Measurements from ENCODE around the gene ERICH3. TPM values are rescaled to one million over a fixed set of nuclear protein-coding genes. Genes with fewer than 3 reads are reported as not detected.

The ERICH3 gene
- total RNA-seq, 2 donors from 2014 or later, result not detected

DNA sequence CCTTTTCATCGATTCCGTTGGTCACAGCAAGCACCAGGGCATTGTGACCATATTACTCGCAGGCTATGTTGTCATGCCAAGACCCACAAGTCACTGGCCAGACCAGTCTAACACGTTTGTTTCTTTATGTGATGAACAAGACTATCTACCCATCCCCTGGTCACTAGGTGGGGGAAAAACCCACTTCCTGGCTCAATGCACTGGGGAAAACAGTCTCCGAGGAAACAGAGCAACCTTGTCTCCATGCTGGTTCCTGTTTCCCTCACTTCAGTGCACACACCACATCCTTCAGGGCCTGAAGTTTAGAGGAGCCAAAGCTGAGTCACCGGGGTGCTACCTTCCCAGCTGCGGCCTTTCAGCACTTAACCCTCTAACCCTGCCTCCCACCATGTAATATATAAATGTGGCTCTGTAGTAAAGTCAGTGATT lies 20.9 kb downstream of the ERICH3 start:
- 90 to 98% methylated on average over 4 to 6 of the region's 7 CpGs for WGBS, 2 experiments (ENCODE audit: insufficient coverage in 1 of 2, insufficient read length in 1 of 2)
- Mint-ChIP-seq H3K27ac (no peak overlapping the region), H3K4me1 (no peaks in the 10 kb centered on the region), H3K4me3 (no peak overlapping the region), H3K9me3 (no peaks in the 10 kb centered on the region), H3K27me3 (ENCODE audit: insufficient read depth) (no peaks in the 10 kb centered on the region), H3K36me3 (ENCODE audit: low read depth) (no peaks in the 10 kb centered on the region)
- H3K9me3 ChIP-seq (ENCODE audit: control insufficient read depth, low read length), result no peaks in the 10 kb centered on the region
- H3K36me3 ChIP-seq (ENCODE audit: control insufficient read depth, insufficient read depth, low read length), result no peaks in the 10 kb centered on the region
- H3K9ac ChIP-seq (ENCODE audit: extremely low read depth, low read length, poor library complexity, severe bottlenecking), result no peak overlapping the region
- H3K27me3 ChIP-seq (ENCODE audit: control insufficient read depth, insufficient read depth, low read length, poor library complexity, severe bottlenecking), result no peaks in the 10 kb centered on the region
- H3K4me1 ChIP-seq (ENCODE audit: control insufficient read depth, insufficient read depth, low read length), result no peaks in the 10 kb centered on the region
- DNase-seq, result no peak
- no peak overlapping the region for H3K4me3 ChIP-seq (ENCODE audit: low read length)
- TF ChIP-seq, protein P1, sequence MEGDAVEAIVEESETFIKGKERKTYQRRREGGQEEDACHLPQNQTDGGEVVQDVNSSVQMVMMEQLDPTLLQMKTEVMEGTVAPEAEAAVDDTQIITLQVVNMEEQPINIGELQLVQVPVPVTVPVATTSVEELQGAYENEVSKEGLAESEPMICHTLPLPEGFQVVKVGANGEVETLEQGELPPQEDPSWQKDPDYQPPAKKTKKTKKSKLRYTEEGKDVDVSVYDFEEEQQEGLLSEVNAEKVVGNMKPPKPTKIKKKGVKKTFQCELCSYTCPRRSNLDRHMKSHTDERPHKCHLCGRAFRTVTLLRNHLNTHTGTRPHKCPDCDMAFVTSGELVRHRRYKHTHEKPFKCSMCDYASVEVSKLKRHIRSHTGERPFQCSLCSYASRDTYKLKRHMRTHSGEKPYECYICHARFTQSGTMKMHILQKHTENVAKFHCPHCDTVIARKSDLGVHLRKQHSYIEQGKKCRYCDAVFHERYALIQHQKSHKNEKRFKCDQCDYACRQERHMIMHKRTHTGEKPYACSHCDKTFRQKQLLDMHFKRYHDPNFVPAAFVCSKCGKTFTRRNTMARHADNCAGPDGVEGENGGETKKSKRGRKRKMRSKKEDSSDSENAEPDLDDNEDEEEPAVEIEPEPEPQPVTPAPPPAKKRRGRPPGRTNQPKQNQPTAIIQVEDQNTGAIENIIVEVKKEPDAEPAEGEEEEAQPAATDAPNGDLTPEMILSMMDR (conservative IDR thresholded peaks at IDR 0.05), result no peak
- H3K27ac ChIP-seq (ENCODE audit: low read depth, low read length), result no peak overlapping the region

DNA sequence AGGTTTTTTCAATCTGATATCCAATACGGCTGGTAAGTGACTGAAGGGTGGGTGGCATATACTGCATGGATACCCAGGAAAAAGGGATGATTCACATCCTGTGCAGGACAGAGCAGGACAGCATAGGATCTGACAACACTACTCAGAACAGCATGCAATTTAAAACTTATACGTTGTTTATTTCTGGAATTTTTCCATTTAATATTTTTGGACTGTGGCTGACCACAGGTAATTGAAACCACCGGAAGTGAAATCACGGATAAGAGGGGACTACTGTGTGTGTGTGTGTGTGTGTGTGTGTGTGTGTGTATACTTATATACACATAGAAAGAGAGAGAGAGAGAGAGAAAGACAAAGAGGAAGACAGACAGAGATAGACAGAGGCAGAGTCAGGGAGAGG lies 23.0 kb downstream of the ERICH3 start:
- no peaks in the 10 kb centered on the region for H3K9me3 Mint-ChIP-seq
- no peak for DNase-seq
- H3K36me3 Mint-ChIP-seq (ENCODE audit: low read depth), result no peaks in the 10 kb centered on the region
- no peaks in the 10 kb centered on the region for H3K9me3 ChIP-seq (ENCODE audit: control insufficient read depth, low read length)
- no peak overlapping the region for H3K4me3 ChIP-seq (ENCODE audit: low read length)
- H3K4me3 Mint-ChIP-seq, result no peak overlapping the region
- H3K27me3 Mint-ChIP-seq (ENCODE audit: insufficient read depth), result no peaks in the 10 kb centered on the region
- H3K27ac ChIP-seq (ENCODE audit: low read depth, low read length), result no peak overlapping the region
- H3K4me1 ChIP-seq (ENCODE audit: control insufficient read depth, insufficient read depth, low read length), result no peaks in the 10 kb centered on the region
- WGBS, 2 experiments (ENCODE audit: insufficient coverage in 1 of 2, insufficient read length in 1 of 2), result 99 to 100% methylated on average over 3 to 4 of the region's 4 CpGs
- H3K36me3 ChIP-seq (ENCODE audit: control insufficient read depth, insufficient read depth, low read length), result no peaks in the 10 kb centered on the region
- no peaks in the 10 kb centered on the region for H3K27me3 ChIP-seq (ENCODE audit: control insufficient read depth, insufficient read depth, low read length, poor library complexity, severe bottlenecking)
- H3K4me1 Mint-ChIP-seq, result no peaks in the 10 kb centered on the region
- H3K9ac ChIP-seq (ENCODE audit: extremely low read depth, low read length, poor library complexity, severe bottlenecking), result no peak overlapping the region
- no peak overlapping the region for H3K27ac Mint-ChIP-seq
- TF ChIP-seq, protein P1 (conservative IDR thresholded peaks at IDR 0.05), result no peak

DNA sequence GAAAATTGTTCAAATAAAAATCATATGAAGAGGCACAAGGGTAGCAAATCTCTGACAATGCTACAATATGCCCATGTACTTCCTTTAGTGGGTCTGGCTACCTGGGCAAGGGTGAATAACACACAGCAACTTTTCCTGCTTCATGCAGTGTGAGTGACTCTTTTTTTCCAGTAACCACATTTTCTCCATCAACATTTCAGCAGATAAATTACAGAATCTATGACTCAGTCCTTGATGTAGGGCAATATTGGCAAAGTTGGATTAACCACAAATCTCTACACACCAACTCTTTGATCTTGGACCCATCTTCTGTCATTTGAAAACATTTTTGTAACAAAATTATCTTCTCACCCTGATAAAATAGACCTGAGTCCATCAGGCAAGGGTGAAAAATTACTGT lies 31.7 kb downstream of the ERICH3 start:
- H3K4me1 Mint-ChIP-seq, result peaks cover 12% of the 10 kb centered on the region
- H3K9me3 ChIP-seq (ENCODE audit: control insufficient read depth, low read length), result no peaks in the 10 kb centered on the region

More for the DNA sequence above, 31.7 kb downstream of the ERICH3 start:
- Histone ChIP-seq H3K27ac (ENCODE audit: low read depth, low read length) (no peak overlapping the region), H3K27me3 (ENCODE audit: control insufficient read depth, insufficient read depth, low read length, poor library complexity, severe bottlenecking) (no peaks in the 10 kb centered on the region), H3K9ac (ENCODE audit: extremely low read depth, low read length, poor library complexity, severe bottlenecking) (no peak overlapping the region), H3K36me3 (ENCODE audit: control insufficient read depth, insufficient read depth, low read length) (no peaks in the 10 kb centered on the region), H3K4me3 (ENCODE audit: low read length) (no peak overlapping the region), H3K4me1 (ENCODE audit: control insufficient read depth, insufficient read depth, low read length) (peaks cover 3% of the 10 kb centered on the region)
- H3K27me3 Mint-ChIP-seq (ENCODE audit: insufficient read depth), result no peaks in the 10 kb centered on the region
- H3K4me3 Mint-ChIP-seq, result no peak overlapping the region
- H3K27ac Mint-ChIP-seq, result no peak overlapping the region
- no peaks in the 10 kb centered on the region for H3K9me3 Mint-ChIP-seq
- DNase-seq, result no peak
- TF ChIP-seq, protein P1 (conservative IDR thresholded peaks at IDR 0.05), result no peak
- no peaks in the 10 kb centered on the region for H3K36me3 Mint-ChIP-seq (ENCODE audit: low read depth)
